Activated naive CD8-positive, alpha-beta T cell treated with anti-CD3 and anti-CD28 coated beads for 36 hours (primary cell): ENCODE data around the gene MACROD2. TPM values are rescaled to one million over a fixed set of nuclear protein-coding genes. Genes with fewer than 3 reads are reported as not detected.

Experiments used
- DNase-seq: peaks from one replicate; pipeline ENCODE4 v3.0.0; 2021
- H3K27ac Mint-ChIP-seq: one replicate; pipeline ENCODE4 v1.8.0; 2022; ENCODE audit warnings: mild to moderate bottlenecking, moderate library complexity, mixed read lengths
- H3K27me3 Mint-ChIP-seq: one replicate; pipeline ENCODE4 v1.8.0; 2022; ENCODE audit warnings: mild to moderate bottlenecking, mixed read lengths
- H3K36me3 Mint-ChIP-seq: one replicate; pipeline ENCODE4 v1.8.0; 2021; ENCODE audit warnings: mild to moderate bottlenecking, mixed read lengths
- H3K4me1 Mint-ChIP-seq: one replicate; pipeline ENCODE4 v1.8.0; 2021; ENCODE audit warnings: mixed read lengths
- H3K4me3 Mint-ChIP-seq: one replicate; pipeline ENCODE4 v1.8.0; 2022; ENCODE audit warnings: mild to moderate bottlenecking, moderate library complexity, mixed read lengths
- H3K9me3 Mint-ChIP-seq: one replicate; pipeline ENCODE4 v1.8.0; 2022; ENCODE audit warnings: mixed read lengths
- total RNA-seq, 2 experiments: library from RNA; stranded (reverse); gene quantifications; one replicate each; pipeline ENCODE4 v1.2.3, GENCODE V29; 2021

The MACROD2 gene
- total RNA-seq, 2 experiments from 2014 or later, result 0.12 to 0.14 TPM

DNA sequence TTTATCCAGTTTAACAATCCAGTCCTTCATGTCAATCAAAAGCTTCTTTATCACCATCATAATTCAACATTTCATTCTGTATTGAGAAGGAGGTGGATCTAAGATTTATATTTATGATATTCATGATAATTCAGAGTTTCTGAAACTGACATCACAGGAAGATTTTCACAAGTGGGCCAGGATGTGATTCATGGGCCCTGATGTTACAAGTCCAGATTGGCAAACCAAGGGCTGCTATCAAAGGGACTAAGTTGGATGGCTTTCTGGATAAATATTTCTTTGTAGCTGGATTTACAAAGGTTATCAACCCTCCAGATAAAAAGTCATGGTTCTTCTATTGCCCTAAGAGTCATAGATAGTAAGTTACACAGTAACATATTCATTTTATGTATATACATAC lies 1711.4 kb downstream of the MACROD2 start:
- Mint-ChIP-seq H3K4me3 (no peak overlapping the region), H3K27ac (no peak overlapping the region), H3K27me3 (peaks cover 4% of the 10 kb centered on the region), H3K9me3 (peaks cover 3% of the 10 kb centered on the region), H3K4me1 (no peaks in the 10 kb centered on the region), H3K36me3 (no peaks in the 10 kb centered on the region)
- no peak for DNase-seq

GRCh38 chr20:15708984-15709598 lies 1713.8 kb downstream of the MACROD2 start:
- DNase-seq, result peak; percentile 10
- Mint-ChIP-seq H3K36me3 (no peaks in the 10 kb centered on the region), H3K4me1 (no peaks in the 10 kb centered on the region), H3K27ac (no peak overlapping the region), H3K4me3 (no peak overlapping the region), H3K27me3 (peaks cover 4% of the 10 kb centered on the region), H3K9me3 (peaks cover 4% of the 10 kb centered on the region)

DNA sequence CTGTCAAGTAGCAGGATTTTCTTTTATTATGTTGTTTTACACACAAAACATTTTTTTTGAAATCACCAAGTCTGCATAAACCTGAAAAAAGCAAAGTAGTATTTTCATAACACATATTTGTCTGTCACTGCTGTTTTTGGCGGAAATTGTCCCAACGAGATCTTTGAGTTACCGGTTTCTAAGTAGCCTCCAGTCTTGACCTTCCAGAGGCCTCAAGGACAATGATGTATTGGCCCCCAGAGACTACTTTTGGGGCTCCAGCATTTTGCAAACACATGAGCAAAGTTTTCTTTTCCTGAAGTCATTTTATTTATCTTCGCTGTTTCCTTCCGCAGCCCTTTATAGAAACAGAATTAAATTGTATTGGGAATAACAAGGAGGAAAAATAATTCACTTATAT lies 1715.3 kb downstream of the MACROD2 start:
- Mint-ChIP-seq H3K27me3 (peaks cover 4% of the 10 kb centered on the region), H3K9me3 (peaks cover 4% of the 10 kb centered on the region), H3K4me3 (no peak overlapping the region), H3K36me3 (no peaks in the 10 kb centered on the region), H3K4me1 (no peaks in the 10 kb centered on the region), H3K27ac (no peak overlapping the region)
- no peak for DNase-seq

DNA sequence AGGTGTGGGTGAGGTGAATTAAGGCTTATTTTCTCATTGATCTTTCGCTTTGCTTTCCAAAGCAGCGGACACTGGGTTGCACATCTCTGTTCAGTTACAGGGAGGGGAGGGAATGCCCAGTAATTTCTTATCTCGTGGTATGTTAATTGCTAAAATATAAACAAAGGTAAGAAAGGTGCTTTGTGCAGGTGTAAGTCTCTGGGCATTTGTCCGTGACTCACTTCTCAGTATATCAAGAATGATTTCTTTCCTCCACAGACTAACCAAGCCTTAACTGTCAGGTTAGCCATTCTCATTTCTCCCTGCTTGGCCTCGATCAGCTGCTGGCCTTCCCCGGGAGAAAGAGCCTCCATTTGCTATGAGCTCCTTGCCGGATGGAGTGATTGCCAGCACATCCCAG lies 1715.9 kb downstream of the MACROD2 start:
- no peak overlapping the region for H3K4me3 Mint-ChIP-seq
- no peaks in the 10 kb centered on the region for H3K4me1 Mint-ChIP-seq
- peaks cover 4% of the 10 kb centered on the region for H3K27me3 Mint-ChIP-seq
- no peak for DNase-seq
- H3K9me3 Mint-ChIP-seq, result peaks cover 4% of the 10 kb centered on the region
- H3K27ac Mint-ChIP-seq, result no peak overlapping the region
- H3K36me3 Mint-ChIP-seq, result no peaks in the 10 kb centered on the region

- no peaks in the 10 kb centered on the region for H3K4me1 Mint-ChIP-seq
- H3K27me3 Mint-ChIP-seq, result no peaks in the 10 kb centered on the region
- no peaks in the 10 kb centered on the region for H3K36me3 Mint-ChIP-seq
- no peak overlapping the region for H3K4me3 Mint-ChIP-seq
- peaks cover 1% of the 10 kb centered on the region for H3K9me3 Mint-ChIP-seq
- DNase-seq, result no peak
- no peak overlapping the region for H3K27ac Mint-ChIP-seq
Measured at GRCh38 chr20:15716256-15716655, 1720.9 kb downstream of the MACROD2 start.

DNA sequence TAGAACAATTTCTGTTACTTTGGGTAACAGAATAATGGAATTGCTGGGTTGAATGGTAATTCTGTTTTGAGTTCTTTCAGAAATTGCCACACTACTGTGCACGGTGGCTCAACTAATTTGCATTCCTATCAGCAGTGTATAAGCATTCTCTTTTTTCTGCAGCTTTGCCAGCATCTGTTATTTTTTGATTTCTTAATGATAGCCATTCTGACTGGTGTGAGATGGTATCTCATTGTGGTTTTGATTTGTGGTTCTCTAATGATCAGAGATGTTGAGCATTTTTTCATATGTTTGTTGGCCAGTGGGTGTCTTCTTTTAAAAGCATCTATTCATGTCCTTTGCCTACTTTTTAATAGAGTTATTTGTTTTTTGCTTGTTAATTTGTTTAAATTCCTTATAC lies 1731.1 kb downstream of the MACROD2 start:
- H3K27me3 Mint-ChIP-seq, result no peaks in the 10 kb centered on the region
- no peak for DNase-seq
- peaks cover 16% of the 10 kb centered on the region for H3K9me3 Mint-ChIP-seq
- no peaks in the 10 kb centered on the region for H3K4me1 Mint-ChIP-seq
- H3K27ac Mint-ChIP-seq, result no peak overlapping the region
- no peak overlapping the region for H3K4me3 Mint-ChIP-seq
- H3K36me3 Mint-ChIP-seq, result no peaks in the 10 kb centered on the region

- Mint-ChIP-seq H3K36me3 (no peaks in the 10 kb centered on the region), H3K4me1 (no peaks in the 10 kb centered on the region), H3K4me3 (no peak overlapping the region), H3K9me3 (no peaks in the 10 kb centered on the region), H3K27me3 (no peaks in the 10 kb centered on the region), H3K27ac (no peak overlapping the region)
- no peak for DNase-seq
Measured at GRCh38 chr20:15734052-15734451, 1738.7 kb downstream of the MACROD2 start.

GRCh38 chr20:15739035-15739434 lies 1743.7 kb downstream of the MACROD2 start:
- Mint-ChIP-seq H3K36me3 (no peaks in the 10 kb centered on the region), H3K4me1 (no peaks in the 10 kb centered on the region), H3K9me3 (peaks cover 3% of the 10 kb centered on the region), H3K27me3 (no peaks in the 10 kb centered on the region), H3K27ac (no peak overlapping the region), H3K4me3 (no peak overlapping the region)
- DNase-seq, result no peak

DNA sequence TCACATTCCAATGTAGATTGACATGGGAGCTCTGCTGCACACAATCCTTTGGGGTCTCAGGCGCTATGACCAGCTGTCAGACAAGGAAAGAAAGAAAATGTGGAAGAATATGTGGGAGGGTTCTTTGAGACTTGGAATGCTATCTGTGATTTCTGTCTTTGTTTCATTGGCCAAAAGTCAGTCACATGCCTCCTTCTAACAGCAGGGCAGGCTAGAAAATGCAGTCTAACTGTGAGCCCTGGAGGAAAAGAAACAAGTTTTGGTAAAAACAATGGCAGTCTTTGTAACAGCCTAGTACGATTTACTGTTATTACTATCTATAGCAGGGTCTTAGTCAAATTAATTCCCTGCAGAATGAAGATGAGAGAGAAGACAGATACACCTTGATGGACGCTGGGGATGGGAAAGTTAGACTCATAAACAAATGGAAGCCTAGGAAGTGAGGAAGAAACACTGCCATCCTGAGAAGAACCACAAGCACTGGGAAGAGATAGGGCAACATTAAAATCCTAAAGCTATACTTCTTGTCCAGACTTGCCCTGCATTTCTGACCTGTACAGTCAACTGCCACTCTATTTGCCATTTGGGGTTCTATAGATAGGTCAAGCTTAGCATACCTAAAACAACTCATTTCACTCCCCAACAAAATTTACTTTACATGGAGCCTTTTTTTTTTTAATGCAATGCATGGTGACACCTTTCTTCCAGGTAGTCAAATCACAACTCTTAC lies 1744.9 kb downstream of the MACROD2 start:
- Mint-ChIP-seq H3K27ac (no peak overlapping the region), H3K27me3 (no peaks in the 10 kb centered on the region), H3K4me3 (no peak overlapping the region), H3K9me3 (peaks cover 3% of the 10 kb centered on the region), H3K4me1 (no peaks in the 10 kb centered on the region), H3K36me3 (no peaks in the 10 kb centered on the region)
- DNase-seq, result no peak

DNA sequence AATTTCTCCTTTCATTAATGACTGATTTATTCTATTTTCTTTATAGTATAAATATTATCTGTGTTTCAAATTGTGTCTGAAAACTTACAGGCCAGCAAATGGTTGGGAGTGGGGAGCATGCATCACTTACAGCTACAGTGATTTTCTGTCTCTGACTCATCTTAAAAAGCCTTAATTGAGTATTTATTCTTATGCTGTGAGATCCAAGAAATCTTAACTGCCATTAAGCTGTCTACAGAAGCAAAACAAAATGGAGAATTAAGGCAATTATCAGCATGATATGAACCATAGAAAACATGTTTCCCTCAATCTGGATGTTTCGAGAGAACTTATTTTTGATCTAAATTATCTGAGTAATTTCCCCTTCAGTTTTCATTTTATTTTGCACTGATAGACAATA lies 1746.8 kb downstream of the MACROD2 start:
- DNase-seq, result no peak
- H3K4me1 Mint-ChIP-seq, result no peaks in the 10 kb centered on the region
- H3K27me3 Mint-ChIP-seq, result no peaks in the 10 kb centered on the region
- H3K9me3 Mint-ChIP-seq, result peaks cover 3% of the 10 kb centered on the region
- no peaks in the 10 kb centered on the region for H3K36me3 Mint-ChIP-seq
- H3K27ac Mint-ChIP-seq, result no peak overlapping the region
- no peak overlapping the region for H3K4me3 Mint-ChIP-seq

DNA sequence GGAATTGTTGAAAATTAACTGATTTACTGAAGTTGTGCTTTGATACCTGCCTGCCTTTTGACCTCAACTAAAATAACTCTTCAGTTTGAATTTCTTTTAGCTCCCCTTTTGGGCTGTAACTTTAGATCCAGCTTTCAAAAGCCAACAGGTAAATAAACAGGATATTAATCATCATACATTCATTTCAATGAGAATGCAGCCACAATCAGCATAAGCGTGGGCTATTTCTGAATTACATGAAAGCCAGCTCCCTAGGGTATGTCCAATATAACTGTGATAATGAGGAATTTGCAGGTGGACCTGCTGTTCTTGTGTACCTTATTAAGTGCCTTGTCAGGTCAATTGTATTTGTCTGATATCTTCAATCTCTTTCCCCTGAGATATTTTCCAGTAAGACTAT lies 1747.3 kb downstream of the MACROD2 start:
- DNase-seq, result no peak
- Mint-ChIP-seq H3K4me1 (no peaks in the 10 kb centered on the region), H3K4me3 (no peak overlapping the region), H3K36me3 (no peaks in the 10 kb centered on the region), H3K27me3 (no peaks in the 10 kb centered on the region), H3K27ac (no peak overlapping the region), H3K9me3 (peaks cover 3% of the 10 kb centered on the region)

DNA sequence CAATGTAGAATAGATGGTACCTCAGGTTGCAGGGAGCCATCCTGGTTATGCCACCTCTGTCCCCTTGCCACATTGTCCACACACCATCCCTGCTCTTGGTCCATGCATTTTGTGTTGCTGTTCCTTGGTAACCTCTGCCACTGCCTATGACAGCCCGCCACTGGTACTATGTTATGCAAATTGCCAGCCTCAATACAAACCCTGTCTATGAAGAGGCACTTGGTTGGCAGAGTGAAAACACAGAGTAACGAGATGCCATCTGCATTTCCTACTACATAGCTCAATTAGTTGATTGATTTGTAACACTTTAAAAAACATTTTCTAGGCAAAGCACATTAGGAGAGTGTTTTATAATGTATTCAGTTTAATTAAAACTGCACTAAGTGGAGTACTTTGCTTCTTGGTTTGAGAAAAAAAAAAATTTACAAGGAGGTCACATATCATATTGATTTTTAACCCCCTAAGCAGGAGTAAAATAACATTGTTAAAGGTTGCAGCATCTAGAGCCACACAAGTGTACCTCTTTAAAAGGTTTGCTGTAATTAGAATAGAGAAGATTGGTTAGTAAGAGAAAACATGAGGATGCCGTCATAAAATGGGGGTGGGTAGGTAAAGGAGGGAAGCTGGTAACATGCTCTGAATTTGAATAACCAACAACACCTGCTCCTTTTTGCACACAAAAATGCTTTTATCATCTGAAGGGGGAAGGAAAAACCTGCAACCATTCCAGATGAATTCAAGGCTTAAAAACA lies 1760.9 kb downstream of the MACROD2 start:
- H3K9me3 Mint-ChIP-seq, result peaks cover 4% of the 10 kb centered on the region
- no peak for DNase-seq

GRCh38 chr20:15756754-15757115 lies 1761.4 kb downstream of the MACROD2 start:
- Mint-ChIP-seq H3K27me3 (no peaks in the 10 kb centered on the region), H3K27ac (no peak overlapping the region), H3K36me3 (no peaks in the 10 kb centered on the region), H3K4me1 (no peaks in the 10 kb centered on the region), H3K4me3 (no peak overlapping the region), H3K9me3 (peaks cover 4% of the 10 kb centered on the region)
- no peak for DNase-seq

More for the DNA sequence above, 1760.9 kb downstream of the MACROD2 start:
- no peaks in the 10 kb centered on the region for H3K36me3 Mint-ChIP-seq
- H3K27me3 Mint-ChIP-seq, result no peaks in the 10 kb centered on the region
- no peak overlapping the region for H3K4me3 Mint-ChIP-seq
- no peaks in the 10 kb centered on the region for H3K4me1 Mint-ChIP-seq
- no peak overlapping the region for H3K27ac Mint-ChIP-seq

DNA sequence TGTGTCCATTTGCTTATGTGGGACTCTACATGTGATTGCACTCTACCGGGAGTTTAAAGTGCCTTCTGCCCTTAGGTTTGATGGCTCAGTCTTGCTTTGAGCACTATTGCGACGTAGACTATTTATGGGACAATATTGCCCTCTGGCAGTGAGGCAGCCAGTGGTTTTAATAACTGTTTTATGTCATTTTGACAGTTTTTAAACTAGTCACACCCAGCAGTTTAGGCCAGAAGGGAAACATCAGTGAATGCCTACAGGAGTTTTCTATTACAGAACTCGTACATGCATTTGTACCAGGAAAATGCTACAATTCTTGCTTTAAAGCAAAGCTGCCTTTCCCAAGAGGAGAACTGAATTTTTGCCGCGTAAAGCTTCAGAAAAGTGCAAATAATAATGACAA lies 1764.3 kb downstream of the MACROD2 start:
- no peaks in the 10 kb centered on the region for H3K36me3 Mint-ChIP-seq

DNA sequence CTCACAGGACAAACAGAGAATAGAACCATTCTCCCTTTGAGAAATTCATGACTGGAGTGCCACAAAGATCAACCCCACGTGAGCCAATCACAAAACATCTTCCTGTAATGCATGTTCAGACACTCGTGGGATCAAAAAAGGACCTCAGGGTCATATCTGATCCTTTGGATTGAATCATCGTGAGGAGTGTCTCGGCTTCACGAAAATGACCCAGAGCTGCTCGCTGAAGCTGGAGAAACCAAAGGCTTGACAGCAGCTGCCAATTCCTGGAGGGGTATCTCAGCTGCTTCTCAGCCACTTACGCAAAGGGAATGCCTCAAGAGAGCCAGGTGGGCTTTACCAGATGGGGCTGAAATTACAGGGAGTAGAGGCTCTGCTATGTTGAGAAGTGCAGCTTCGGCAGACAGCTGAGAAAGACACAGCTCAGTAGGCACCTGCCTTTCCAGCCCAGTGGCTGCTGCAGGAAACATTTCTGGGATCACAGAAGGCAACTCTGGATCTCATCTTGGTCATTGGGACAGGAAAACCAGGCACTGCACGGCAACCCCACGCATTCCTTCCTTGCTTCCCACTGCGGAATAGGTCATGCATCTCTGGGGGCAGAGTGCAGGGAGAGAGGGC lies 1764.8 kb downstream of the MACROD2 start:
- Mint-ChIP-seq H3K27ac (no peak overlapping the region), H3K36me3 (no peaks in the 10 kb centered on the region), H3K4me3 (no peak overlapping the region), H3K4me1 (no peaks in the 10 kb centered on the region), H3K27me3 (no peaks in the 10 kb centered on the region), H3K9me3 (peaks cover 2% of the 10 kb centered on the region)
- no peak for DNase-seq

More for the DNA sequence above, 1764.3 kb downstream of the MACROD2 start:
- no peaks in the 10 kb centered on the region for H3K27me3 Mint-ChIP-seq
- no peak overlapping the region for H3K27ac Mint-ChIP-seq
- H3K4me1 Mint-ChIP-seq, result no peaks in the 10 kb centered on the region
- H3K4me3 Mint-ChIP-seq, result no peak overlapping the region
- peaks cover 2% of the 10 kb centered on the region for H3K9me3 Mint-ChIP-seq
- DNase-seq, result no peak
